Measurements from ENCODE around the gene NSUN7. TPM values are rescaled to one million over a fixed set of nuclear protein-coding genes. Genes with fewer than 3 reads are reported as not detected.
"Not testable (repeated sequence)": the region's sequence is repeated elsewhere in the genome, so short reads cannot be mapped to it uniquely, and the experiment has no call there.

Gene NSUN7
- total RNA-seq: 10 to 100 TPM; 10.9 to 11.2 TPM

- H3K27me3 ChIP-seq: peaks cover 5% of the 10 kb centered on the region
These were observed at the start of gene NSUN7 for GRCh38 chr4:40749717-40750460. Gene NSUN7 (plus strand): TSS chr4:40749955. CDS start chr4:40750694, 739 bp downstream.

GRCh38 chr4:40702137-40702799 lies 47.5 kb upstream of the NSUN7 start:
- Histone ChIP-seq H3K9ac (ENCODE audit: low read depth in 2 of 2, low read length in 2 of 2) (no peak overlapping the region), H3K9me3 (no peaks in the 10 kb centered on the region), H3K27me3 (no peaks in the 10 kb centered on the region), H3K27ac (no peak overlapping the region), H3K4me3 (no peak overlapping the region), H3K36me3 (no peaks in the 10 kb centered on the region), H3K4me1 (no peaks in the 10 kb centered on the region)
- no peak for TF ChIP-seq CTCF (IDR thresholded peaks at IDR 0.05)
- no peak for DNase-seq
- intact Hi-C loops (cut with DNase I): no loop called here

More at GRCh38 chr4:40749717-40750460, at the start of gene NSUN7:
- Histone ChIP-seq H3K4me1 (no peaks in the 10 kb centered on the region), H3K27ac (peak within 1 kb of the TSS; percentile 21), H3K9ac (ENCODE audit: low read depth in 2 of 2, low read length in 2 of 2) (peak within 1 kb of the TSS; percentile 59 to 84), H3K4me3 (peak within 1 kb of the TSS; percentile 69), H3K9me3 (no peaks in the 10 kb centered on the region), H3K36me3 (no peaks in the 10 kb centered on the region)
- peak; percentile 83 for DNase-seq
- no peak for TF ChIP-seq CTCF (IDR thresholded peaks at IDR 0.05)
- intact Hi-C loops (cut with DNase I): no loop called here

GRCh38 chr4:40702800-40703151 lies 47.0 kb upstream of the NSUN7 start:
- no peak for TF ChIP-seq CTCF (IDR thresholded peaks at IDR 0.05)
- H3K27ac ChIP-seq: no peak overlapping the region
- no peak for DNase-seq

GRCh38 chr4:40704073-40704472 lies 45.7 kb upstream of the NSUN7 start:
- no peak for TF ChIP-seq CTCF (IDR thresholded peaks at IDR 0.05)
- DNase-seq: no peak
- Histone ChIP-seq H3K4me3 (no peak overlapping the region), H3K9me3 (no peaks in the 10 kb centered on the region), H3K4me1 (no peaks in the 10 kb centered on the region), H3K27ac (no peak overlapping the region), H3K36me3 (no peaks in the 10 kb centered on the region), H3K27me3 (no peaks in the 10 kb centered on the region), H3K9ac (ENCODE audit: low read depth in 2 of 2, low read length in 2 of 2) (no peak overlapping the region)
- intact Hi-C loops (cut with DNase I): no loop called here

More at GRCh38 chr4:40702800-40703151, 47.0 kb upstream of the NSUN7 start:
- Histone ChIP-seq H3K9me3 (no peaks in the 10 kb centered on the region), H3K4me3 (no peak overlapping the region), H3K4me1 (no peaks in the 10 kb centered on the region), H3K27me3 (no peaks in the 10 kb centered on the region), H3K36me3 (no peaks in the 10 kb centered on the region), H3K9ac (ENCODE audit: low read depth in 2 of 2, low read length in 2 of 2) (no peak overlapping the region)
- intact Hi-C loops (cut with DNase I): no loop called here

GRCh38 chr4:40710484-40711254 lies 39.1 kb upstream of the NSUN7 start:
- no peak for TF ChIP-seq CTCF (IDR thresholded peaks at IDR 0.05)
- Histone ChIP-seq H3K9ac (ENCODE audit: low read depth in 2 of 2, low read length in 2 of 2) (no peak overlapping the region), H3K4me1 (no peaks in the 10 kb centered on the region), H3K27ac (no peak overlapping the region), H3K9me3 (no peaks in the 10 kb centered on the region), H3K4me3 (no peak overlapping the region), H3K27me3 (no peaks in the 10 kb centered on the region), H3K36me3 (no peaks in the 10 kb centered on the region)
- intact Hi-C loops (cut with DNase I): loop anchor here (10.0 kb wide), 1 partner anchor 156 kb away; no protein-coding TSS in a partner anchor
- no peak for DNase-seq

- H3K27ac ChIP-seq; H3K9ac ChIP-seq (ENCODE audit: low read depth in 2 of 2, low read length in 2 of 2); H3K9me3 ChIP-seq; H3K4me1 ChIP-seq; DNase-seq; H3K36me3 ChIP-seq; H3K27me3 ChIP-seq; H3K4me3 ChIP-seq: not testable (repeated sequence)
- intact Hi-C loops (cut with DNase I): loop anchor here (10.0 kb wide), 1 partner anchor 158 kb away; no protein-coding TSS in a partner anchor
These were observed 36.8 kb upstream of the NSUN7 start for GRCh38 chr4:40713001-40713400.
